Vagina (tissue), 2 donors: Measurements from ENCODE around the gene RTL9. TPM values are rescaled to one million over a fixed set of nuclear protein-coding genes. Genes with fewer than 3 reads are reported as not detected.

Source experiments
- DNase-seq, 2 donors: peaks; one replicate each; pipeline ENCODE4 v3.0.0-alpha.2; 2017; ENCODE audit errors: extremely low spot score in 2 of 2
- H3K27ac ChIP-seq: fragments of 200-600 bp; sonication (generic); one replicate; pipeline ENCODE4 v1.5.1; 2019
- H3K27me3 ChIP-seq: fragments of 200-600 bp; sonication (generic); one replicate; pipeline ENCODE4 v1.5.1; 2019
- H3K36me3 ChIP-seq, 2 donors: fragments of 200-600 bp; sonication (generic); one replicate each; pipeline ENCODE4 v1.5.1; 2017 to 2019
- H3K4me1 ChIP-seq: fragments of 200-600 bp; sonication (generic); one replicate; pipeline ENCODE4 v1.5.1; 2019
- H3K4me3 ChIP-seq, 2 donors: fragments of 200-600 bp; sonication (generic); 1 replicate in 1 of 2; 2 replicates in 1 of 2; pipeline ENCODE4 v1.5.1; 2016 to 2019
- H3K9me3 ChIP-seq: fragments of 200-600 bp; sonication (generic); one replicate; pipeline ENCODE4 v1.5.1; 2019
- CTCF ChIP-seq, 3 experiments: fragments of 450-650 bp in 2 of 3; fragments of 200-600 bp in 1 of 3; sonication (generic) in 1 of 3; IDR thresholded peaks; one replicate each; pipeline ENCODE4 v1.5.1; 2017 to 2019; ENCODE audit warnings: antibody characterized with exemption in 3 of 3, mild to moderate bottlenecking in 2 of 3, moderate library complexity in 2 of 3
- POLR2A ChIP-seq, 2 donors: fragments of 450-650 bp; IDR thresholded peaks; one replicate each; pipeline ENCODE4 v1.6.1; 2017; ENCODE audit warnings: antibody characterized with exemption in 2 of 2, mild to moderate bottlenecking in 2 of 2, moderate library complexity in 2 of 2
- POLR2AphosphoS5 ChIP-seq, 2 donors: sonication (generic); formaldehyde crosslinking; IDR thresholded peaks; one replicate each; pipeline ENCODE4 v1.9.0; 2017; ENCODE audit warnings: antibody characterized with exemption in 2 of 2, mild to moderate bottlenecking in 2 of 2, low read depth in 1 of 2; ENCODE audit not compliant: insufficient read depth in 1 of 2
- intact Hi-C: fragments of 100-400 bp; cut with DNase I; formaldehyde crosslinking; loops from one replicate; pipeline ENCODE4 v1.15.1; 2023
- total RNA-seq: library from RNA; depleted of rRNA; stranded (reverse); fragments of >200 nt; gene quantifications from one replicate; pipeline ENCODE4 v1.2.3, GENCODE V29; 2016

RTL9 gene
- total RNA-seq, 1 donor from 2014 or later = not detected

GRCh38 chrX:110315551-110315950 lies 43.1 kb upstream of the RTL9 start:
- H3K27ac ChIP-seq = no peak overlapping the region
- no peak for DNase-seq
- H3K4me3 ChIP-seq = no peak overlapping the region
- peaks cover 8% of the 10 kb centered on the region for H3K4me1 ChIP-seq
- intact Hi-C loops = no loop called here
- no peaks in the 10 kb centered on the region for H3K27me3 ChIP-seq
- TF ChIP-seq CTCF (IDR thresholded peaks at IDR 0.05) (no peak), POLR2AphosphoS5 (IDR thresholded peaks at IDR 0.05; ENCODE audit: insufficient read depth in 1 of 2, low read depth in 1 of 2) (no peak), POLR2A (IDR thresholded peaks at IDR 0.05) (no peak)
- H3K36me3 ChIP-seq = no peaks in the 10 kb centered on the region
- H3K9me3 ChIP-seq = no peaks in the 10 kb centered on the region

DNA sequence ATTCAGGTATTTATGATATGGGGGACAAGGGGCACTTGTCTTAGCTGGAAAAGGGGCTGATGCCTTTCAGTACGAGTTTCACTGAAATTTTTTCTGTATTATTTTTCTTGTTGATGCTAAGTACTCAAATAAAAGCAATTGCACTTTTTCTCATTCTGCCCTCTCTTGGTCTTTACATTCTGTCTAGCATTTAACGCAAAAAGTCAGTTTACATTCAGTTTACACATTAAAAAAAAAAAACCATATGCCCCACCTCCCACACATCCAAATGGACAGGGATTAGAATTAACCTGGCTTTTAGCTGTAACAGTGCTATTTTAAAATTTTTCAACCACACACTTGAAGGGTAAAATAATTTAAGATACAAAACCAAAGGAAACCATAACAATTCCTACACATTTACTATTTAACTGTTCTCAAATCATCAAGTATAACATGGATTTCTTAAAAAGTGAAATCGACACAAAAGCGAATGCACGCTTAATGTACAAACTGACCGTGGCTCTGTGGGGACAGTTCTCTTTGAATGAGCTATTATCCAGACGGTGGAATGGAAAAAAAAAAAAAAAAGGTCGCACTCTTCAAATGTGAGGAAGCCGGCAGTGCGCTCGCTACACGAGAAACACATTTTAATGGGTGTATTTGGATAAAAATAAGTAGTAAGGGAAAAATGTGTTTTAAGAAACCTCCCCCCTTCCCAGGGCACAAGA lies 42.1 kb upstream of the RTL9 start:
- Histone ChIP-seq H3K4me3 (peak overlapping the region; percentile 68 to 69), H3K27me3 (no peaks in the 10 kb centered on the region), H3K9me3 (no peaks in the 10 kb centered on the region), H3K27ac (peak overlapping the region; percentile 84), H3K4me1 (peaks cover 8% of the 10 kb centered on the region), H3K36me3 (no peaks in the 10 kb centered on the region)
- intact Hi-C loops = no loop called here
- no peak for DNase-seq
- no peak for TF ChIP-seq CTCF (IDR thresholded peaks at IDR 0.05)
- TF ChIP-seq POLR2A (IDR thresholded peaks at IDR 0.05) = no peak
- no peak for TF ChIP-seq POLR2AphosphoS5 (IDR thresholded peaks at IDR 0.05; ENCODE audit: insufficient read depth in 1 of 2, low read depth in 1 of 2)

DNA sequence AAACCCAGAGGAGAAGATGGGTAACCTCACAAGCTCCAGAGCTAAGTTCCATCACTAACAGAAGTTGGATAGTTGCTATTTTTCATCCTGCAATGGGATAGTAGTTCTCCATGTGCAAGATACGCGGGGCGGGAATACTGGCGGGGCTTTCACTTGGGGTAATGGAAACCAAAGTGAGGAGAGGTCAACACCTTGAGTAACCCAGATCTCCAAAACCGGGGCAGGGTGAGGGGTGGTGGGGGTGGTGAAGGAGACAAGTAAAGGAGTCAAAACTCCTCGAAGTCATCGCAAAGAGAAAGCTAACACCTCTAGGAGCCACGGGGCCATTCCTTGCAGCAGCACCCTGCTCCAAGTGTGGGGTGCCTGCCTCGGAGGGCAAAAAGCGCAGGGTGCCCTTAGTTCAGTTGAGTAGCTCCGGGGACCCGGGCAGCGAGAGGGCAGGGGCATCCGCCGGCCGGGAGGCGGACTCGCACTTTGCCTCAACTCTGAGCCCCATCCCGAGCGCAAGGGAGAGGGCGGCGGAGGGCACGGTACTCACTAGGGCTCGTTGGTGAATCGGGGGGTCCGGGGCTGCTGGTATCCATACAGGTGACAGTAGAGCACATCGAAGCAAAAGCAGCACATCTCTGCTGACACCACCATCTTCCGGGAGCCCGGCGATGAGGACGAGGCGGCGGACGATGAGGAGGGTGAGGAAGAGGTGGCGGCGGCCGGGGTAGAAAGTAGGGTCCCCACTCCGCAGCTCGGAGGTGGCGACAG lies 41.4 kb upstream of the RTL9 start:
- peak overlapping the region; percentile 84 for H3K27ac ChIP-seq
- H3K4me1 ChIP-seq = peaks cover 8% of the 10 kb centered on the region
- no peak for DNase-seq
- H3K4me3 ChIP-seq = peak overlapping the region; percentile 68 to 69
- intact Hi-C loops = no loop called here
- no peaks in the 10 kb centered on the region for H3K27me3 ChIP-seq
- H3K9me3 ChIP-seq = no peaks in the 10 kb centered on the region
- TF ChIP-seq POLR2A (IDR thresholded peaks at IDR 0.05) = no peak
- no peak for TF ChIP-seq CTCF (IDR thresholded peaks at IDR 0.05)
- no peak for TF ChIP-seq POLR2AphosphoS5 (IDR thresholded peaks at IDR 0.05; ENCODE audit: insufficient read depth in 1 of 2, low read depth in 1 of 2)
- H3K36me3 ChIP-seq = no peaks in the 10 kb centered on the region

- no peaks in the 10 kb centered on the region for H3K36me3 ChIP-seq
- H3K4me3 ChIP-seq = peak within 1 kb of the TSS; percentile 68 to 69
- H3K27ac ChIP-seq = peak within 1 kb of the TSS; percentile 84
- DNase-seq = no peak
- TF ChIP-seq POLR2A (IDR thresholded peaks at IDR 0.05) (peak in 1 of 2 donors; percentile 36), POLR2AphosphoS5 (IDR thresholded peaks at IDR 0.05; ENCODE audit: insufficient read depth in 1 of 2, low read depth in 1 of 2) (peak in 1 of 2 donors; percentile 66), CTCF (IDR thresholded peaks at IDR 0.05) (no peak)
- no peaks in the 10 kb centered on the region for H3K27me3 ChIP-seq
- peaks cover 8% of the 10 kb centered on the region for H3K4me1 ChIP-seq
- H3K9me3 ChIP-seq = no peaks in the 10 kb centered on the region
- intact Hi-C loops = no loop called here
Measured at GRCh38 chrX:110317820-110318663, 40.6 kb upstream of the RTL9 start, which contains the start of gene AMMECR1. AMMECR1 (minus strand) TSS chrX:110318085; CDS start chrX:110318071, 14 bp downstream.
